Measurements from ENCODE around the gene TNNT1.

TNNT1 gene

GRCh38 chr19:55106591-55106990, 42.4 kb downstream of the TNNT1 start:
- DNase-seq, result no peak

GRCh38 chr19:55105237-55105636, 43.8 kb downstream of the TNNT1 start:
- no peak for DNase-seq

GRCh38 chr19:55103190-55103589, 45.8 kb downstream of the TNNT1 start:
- DNase-seq, result no peak

GRCh38 chr19:55101261-55101660, 47.7 kb downstream of the TNNT1 start:
- DNase-seq, result no peak

GRCh38 chr19:55099557-55100506, 49.2 kb downstream of the TNNT1 start:
- DNase-seq, result no peak

GRCh38 chr19:55098716-55099556, 50.1 kb downstream of the TNNT1 start:
- no peak for DNase-seq

GRCh38 chr19:55097864-55098715, 50.9 kb downstream of the TNNT1 start:
- no peak for DNase-seq

GRCh38 chr19:55096061-55096701, 52.8 kb downstream of the TNNT1 start:
- no peak for DNase-seq

GRCh38 chr19:55095260-55096060, 53.5 kb downstream of the TNNT1 start:
- DNase-seq, result no peak

- DNase-seq, result no peak
Measured at GRCh38 chr19:55094456-55095259, 54.3 kb downstream of the TNNT1 start.

GRCh38 chr19:55092423-55093318, 56.3 kb downstream of the TNNT1 start:
- no peak for DNase-seq

GRCh38 chr19:55091955-55092354, 57.1 kb downstream of the TNNT1 start:
- no peak for DNase-seq

- DNase-seq, result no peak
Measured at GRCh38 chr19:55091126-55091910, 57.7 kb downstream of the TNNT1 start.

GRCh38 chr19:55090564-55090963, 58.4 kb downstream of the TNNT1 start:
- DNase-seq, result no peak

GRCh38 chr19:55089342-55089944, 59.6 kb downstream of the TNNT1 start:
- DNase-seq, result no peak

- DNase-seq, result no peak
Measured at GRCh38 chr19:55088543-55089341, 60.3 kb downstream of the TNNT1 start.

GRCh38 chr19:55088021-55088451, 61.0 kb downstream of the TNNT1 start:
- no peak for DNase-seq

Data from activated gamma-delta T cell (primary cell).